ENCODE data around the gene MICAL2.
A peak's percentile ranks its signal among the peaks of the same experiment; 100 is the strongest.

MICAL2 gene, protein sequence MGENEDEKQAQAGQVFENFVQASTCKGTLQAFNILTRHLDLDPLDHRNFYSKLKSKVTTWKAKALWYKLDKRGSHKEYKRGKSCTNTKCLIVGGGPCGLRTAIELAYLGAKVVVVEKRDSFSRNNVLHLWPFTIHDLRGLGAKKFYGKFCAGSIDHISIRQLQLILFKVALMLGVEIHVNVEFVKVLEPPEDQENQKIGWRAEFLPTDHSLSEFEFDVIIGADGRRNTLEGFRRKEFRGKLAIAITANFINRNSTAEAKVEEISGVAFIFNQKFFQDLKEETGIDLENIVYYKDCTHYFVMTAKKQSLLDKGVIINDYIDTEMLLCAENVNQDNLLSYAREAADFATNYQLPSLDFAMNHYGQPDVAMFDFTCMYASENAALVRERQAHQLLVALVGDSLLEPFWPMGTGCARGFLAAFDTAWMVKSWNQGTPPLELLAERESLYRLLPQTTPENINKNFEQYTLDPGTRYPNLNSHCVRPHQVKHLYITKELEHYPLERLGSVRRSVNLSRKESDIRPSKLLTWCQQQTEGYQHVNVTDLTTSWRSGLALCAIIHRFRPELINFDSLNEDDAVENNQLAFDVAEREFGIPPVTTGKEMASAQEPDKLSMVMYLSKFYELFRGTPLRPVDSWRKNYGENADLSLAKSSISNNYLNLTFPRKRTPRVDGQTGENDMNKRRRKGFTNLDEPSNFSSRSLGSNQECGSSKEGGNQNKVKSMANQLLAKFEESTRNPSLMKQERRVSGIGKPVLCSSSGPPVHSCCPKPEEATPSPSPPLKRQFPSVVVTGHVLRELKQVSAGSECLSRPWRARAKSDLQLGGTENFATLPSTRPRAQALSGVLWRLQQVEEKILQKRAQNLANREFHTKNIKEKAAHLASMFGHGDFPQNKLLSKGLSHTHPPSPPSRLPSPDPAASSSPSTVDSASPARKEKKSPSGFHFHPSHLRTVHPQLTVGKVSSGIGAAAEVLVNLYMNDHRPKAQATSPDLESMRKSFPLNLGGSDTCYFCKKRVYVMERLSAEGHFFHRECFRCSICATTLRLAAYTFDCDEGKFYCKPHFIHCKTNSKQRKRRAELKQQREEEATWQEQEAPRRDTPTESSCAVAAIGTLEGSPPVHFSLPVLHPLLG

DNA sequence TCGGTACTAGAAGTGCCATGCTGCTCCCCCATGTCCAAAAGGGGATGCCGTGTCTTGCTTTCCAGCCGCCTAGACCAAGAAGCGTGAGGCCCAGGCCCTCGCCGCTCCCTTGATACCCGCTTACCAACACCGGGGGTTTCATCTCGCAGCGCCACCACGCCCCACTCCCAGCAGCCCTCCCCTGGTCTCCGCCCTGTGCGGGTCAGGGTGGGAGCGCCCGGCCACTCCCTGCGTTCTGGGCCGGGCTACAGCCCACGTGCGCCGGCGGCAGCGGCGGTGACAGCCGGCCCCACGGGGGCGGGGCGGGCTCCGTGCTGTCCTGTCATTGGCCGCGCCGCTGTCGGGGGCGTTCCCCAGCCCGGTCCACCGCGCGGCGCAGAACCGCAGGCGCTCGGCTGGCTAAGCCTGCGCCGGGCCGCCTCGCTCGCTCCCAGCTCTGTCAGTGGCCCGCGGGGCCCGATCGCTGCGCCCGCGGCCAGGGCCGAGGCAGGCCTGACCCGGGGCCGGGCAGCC, at the start of gene MICAL2:
TSS of gene MICAL2 (plus strand) at position 390 of the 513 bp plus-strand sequence. CDS start 51,566 bp downstream, outside the sequence.
- DNase-seq (ENCODE audit: low read depth, low spot score), result peak; percentile 50

- no peak for DNase-seq (ENCODE audit: low read depth, low spot score)
These were observed 48.4 kb upstream of the MICAL2 start for GRCh38 chr11:12061851-12062560.

DNA sequence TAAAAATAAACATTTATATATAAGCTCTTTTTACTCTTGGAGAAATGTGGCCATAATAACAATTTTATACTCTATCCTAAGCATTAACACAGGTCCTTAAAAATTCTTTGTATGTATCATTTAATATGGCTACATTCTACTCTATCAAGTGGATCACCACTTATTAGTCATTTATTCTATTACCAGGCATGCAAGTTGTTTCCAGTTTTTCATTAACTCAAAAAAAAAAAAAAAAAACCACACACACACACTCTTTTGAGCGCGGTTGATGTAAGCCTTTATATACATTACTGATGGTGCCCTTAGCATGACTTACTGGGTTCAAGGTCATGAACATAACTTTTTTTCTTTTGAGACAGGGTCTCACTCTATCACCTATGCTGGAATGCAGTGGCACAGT, 47.1 kb upstream of the MICAL2 start:
- DNase-seq (ENCODE audit: low read depth, low spot score), result no peak

GRCh38 chr11:12064136-12064953, 46.0 kb upstream of the MICAL2 start:
- no peak for DNase-seq (ENCODE audit: low read depth, low spot score)

DNA sequence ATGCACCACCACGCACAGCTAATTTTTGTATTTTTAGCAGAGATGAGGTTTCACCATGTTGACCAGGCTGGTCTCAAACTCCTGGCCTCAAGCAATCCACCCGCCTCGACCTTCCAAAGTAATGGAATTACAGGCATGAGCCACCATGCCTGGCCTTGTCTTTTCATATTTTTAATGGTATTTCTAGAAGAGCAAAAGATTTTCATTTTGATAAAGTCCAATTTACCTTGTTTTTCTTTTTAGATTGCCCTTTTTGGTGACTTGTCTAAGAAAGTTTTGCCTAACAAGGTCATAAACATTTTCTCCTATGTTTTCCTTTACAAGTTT, 45.5 kb upstream of the MICAL2 start:
- DNase-seq (ENCODE audit: low read depth, low spot score), result no peak

DNA sequence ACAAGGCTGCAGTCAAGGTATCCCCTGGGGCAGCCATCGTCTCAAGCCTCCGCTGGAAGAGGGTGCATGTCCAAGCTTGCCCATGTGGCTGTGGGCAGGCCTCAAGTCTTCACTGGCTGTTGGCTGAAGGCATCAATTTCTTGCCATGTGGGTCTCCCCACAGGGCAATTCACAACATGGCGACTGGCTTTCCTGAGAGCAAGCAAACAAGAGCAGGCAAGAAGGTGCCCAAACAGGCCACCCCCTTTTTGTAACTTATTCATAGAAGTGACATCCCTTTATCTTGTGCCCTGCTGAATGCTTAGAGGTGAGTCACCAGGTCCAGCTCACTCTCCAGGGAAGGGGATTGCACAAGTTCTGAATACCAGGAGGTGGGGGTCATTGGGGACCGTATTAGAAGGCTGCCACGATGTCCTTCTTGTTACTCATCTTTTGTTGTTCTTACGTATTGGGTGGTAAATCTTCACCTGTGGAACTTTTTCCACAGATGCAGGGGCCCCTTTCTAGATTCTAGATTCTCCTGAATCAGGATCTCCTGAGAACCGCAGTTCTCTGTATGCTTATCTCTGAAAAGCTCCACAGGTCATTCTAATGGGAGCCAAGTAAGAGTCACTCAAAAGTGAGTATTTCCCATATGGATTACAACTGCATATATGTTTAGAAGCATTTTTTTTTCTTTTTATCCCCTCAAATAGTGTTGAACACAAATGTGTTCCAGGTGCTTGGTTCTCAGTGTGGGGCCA, 44.2 kb upstream of the MICAL2 start:
- no peak for DNase-seq (ENCODE audit: low read depth, low spot score)

DNA sequence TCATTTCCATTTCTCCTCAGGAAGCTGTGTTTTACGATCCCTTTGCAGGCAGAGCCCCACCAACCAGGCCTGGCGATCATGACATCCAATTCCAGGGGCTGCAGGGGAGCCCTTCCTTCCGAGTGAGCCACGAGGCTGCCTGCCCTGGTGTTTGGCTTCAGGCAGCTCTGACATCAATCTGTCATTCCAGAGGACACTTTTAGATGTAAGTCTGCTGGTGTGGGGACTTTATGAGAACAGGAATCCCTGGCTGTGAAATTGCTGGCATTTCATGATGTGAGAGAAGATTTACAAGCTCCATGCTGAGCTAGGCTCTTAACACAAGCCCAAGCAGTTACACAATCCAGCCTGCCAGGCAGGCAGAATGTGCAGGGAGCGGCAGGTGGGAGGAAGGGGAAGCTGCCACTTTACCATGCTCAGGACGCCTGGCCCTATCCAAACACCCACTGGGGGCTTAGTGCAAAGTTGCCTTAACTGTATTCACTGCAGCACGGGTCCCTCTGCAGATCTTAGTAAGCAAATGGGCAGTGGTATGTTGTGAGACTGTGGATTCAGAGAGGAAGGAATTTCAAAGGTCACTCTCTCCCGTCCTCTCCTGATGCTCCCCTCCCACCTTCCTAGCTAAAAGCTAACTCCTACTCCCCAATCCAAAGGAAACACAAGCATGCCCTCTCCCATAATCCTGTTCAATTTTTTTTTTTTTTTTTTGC, 43.4 kb upstream of the MICAL2 start:
- DNase-seq (ENCODE audit: low read depth, low spot score), result no peak

DNA sequence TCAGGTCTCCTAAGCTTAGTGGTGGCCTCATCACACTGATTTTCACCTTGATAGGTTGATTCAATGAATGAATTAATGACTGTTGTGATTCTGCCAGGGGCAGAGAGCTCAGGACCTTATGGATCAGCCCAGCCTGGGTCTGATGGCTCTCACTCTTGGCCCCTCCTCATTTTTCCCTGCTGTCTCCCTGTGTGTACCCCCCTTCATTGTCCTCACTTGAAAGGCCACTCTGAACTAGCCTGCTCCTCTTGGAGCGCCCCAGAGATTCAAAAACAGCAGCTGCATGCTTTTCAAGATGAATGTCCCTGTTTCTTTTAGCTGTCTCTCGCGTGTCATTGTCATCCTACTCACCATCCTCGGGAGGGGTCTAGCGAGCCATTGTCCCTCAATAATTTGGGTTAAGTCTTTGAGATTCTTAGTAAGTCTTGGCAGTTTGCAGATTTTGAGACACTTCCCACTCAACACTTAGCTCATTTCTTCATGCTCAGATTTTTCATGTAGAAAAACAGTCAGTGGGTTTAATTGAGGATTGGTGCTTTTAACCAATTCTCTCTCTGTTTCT, 42.5 kb upstream of the MICAL2 start:
- no peak for DNase-seq (ENCODE audit: low read depth, low spot score)

DNA sequence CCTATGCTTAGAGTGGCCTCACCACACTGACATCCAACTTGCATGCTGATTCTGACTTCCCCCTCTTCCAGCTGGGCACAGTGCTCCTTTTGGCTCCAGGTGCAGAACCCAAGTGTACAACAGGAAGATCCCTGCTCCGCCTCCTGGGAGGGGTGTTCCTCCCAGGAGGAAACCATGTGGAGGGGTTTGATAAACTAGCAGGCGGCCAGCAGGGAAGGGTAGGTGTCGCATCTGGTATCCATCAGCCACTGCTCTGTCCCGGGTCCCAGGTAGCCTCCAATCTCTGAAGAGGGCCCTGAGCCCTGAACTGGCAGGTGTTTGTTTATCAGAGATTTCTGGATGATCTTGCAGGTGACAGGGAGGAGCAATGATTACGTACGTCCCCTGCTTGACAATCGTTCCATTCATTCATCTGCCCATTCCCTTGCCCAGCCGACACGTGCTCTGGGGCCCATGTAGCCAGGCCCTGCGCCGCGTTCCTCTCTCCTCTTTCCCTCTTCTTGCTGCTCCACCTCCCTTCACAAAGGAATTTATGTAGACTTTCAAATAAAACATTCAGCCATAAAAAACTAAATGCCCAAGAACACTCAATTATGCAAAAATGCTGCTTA, 41.2 kb upstream of the MICAL2 start:
- no peak for DNase-seq (ENCODE audit: low read depth, low spot score)

DNA sequence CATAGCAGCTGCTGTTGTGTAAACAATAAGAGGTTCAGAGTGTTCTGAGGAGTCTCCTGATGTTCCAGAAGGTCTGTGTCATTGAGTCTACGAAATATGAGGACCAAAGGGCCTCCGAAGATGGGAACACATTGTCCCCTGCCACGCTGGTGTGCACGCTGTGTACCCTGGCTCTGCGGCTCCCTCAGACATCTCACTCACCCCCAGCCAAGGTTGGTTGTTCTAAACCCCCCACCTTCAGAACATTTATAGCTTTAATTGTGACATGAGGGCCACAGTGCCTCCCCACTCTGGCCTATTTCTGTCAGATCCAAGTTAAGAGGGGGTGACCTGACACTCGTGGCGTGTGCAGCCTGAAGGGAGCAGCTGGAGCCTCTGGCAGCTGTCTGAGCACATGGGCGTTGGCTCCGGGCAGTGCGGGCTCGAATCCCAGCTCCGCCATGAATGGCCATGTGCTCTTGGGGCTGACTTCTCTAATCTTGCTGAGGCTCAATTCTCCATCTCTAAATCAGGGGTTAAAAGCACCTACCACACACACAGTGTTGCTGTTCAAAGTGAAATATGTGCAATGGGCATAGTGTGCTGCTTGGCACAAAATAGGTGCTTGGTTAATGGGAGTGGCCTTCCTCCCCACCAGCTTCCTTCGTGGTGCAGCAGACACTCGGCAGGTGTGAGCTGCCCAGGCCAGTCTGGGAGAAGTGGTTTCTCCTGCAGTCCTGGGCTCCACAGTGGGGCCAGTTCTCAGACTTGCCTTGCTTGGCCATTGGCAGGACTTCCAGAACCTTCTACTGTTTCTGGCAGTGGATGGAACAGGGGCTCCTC, 39.7 kb upstream of the MICAL2 start:
- DNase-seq (ENCODE audit: low read depth, low spot score), result no peak

DNA sequence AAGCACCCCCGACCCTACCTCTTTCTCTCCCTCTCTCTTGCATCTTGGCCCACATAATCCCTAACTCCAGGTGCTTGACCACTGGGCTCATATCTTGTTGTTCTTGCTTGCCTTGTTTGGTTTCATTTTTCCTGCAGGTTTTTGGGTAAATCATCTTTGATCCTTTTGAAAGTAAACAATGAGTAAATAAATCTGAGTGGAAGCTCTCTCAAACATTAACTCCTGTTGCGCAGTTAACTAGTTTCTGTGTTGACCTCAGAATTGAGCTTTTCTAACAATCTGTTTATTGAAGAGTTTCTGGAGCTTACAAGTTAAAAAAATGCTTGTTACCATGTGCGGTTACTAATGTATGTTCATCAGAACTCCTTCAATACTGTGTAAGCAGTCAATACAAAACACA, 38.8 kb upstream of the MICAL2 start:
- DNase-seq (ENCODE audit: low read depth, low spot score), result no peak

GRCh38 chr11:12073436-12073835, 37.0 kb upstream of the MICAL2 start:
- no peak for DNase-seq (ENCODE audit: low read depth, low spot score)

DNA sequence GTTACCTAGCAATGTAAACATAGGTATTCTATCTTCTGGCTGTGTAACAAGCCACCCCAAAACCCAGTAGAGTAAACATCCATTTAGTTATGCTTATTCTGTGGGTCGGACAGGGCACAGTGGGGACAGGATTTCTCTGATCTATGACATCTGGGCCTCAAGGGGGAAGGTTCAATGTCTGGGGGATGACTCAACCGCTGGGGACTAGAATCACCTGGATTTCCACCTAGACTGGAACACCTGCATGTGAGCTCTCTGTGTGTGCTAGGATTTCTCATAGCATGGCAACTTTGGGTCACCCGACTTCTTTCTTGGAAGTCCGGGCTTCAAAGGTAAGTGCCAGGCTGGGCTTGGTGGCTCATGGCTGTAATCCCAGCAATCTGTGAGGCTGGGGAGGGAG, 36.5 kb upstream of the MICAL2 start:
- DNase-seq (ENCODE audit: low read depth, low spot score), result no peak

GRCh38 chr11:12074529-12075195, 35.7 kb upstream of the MICAL2 start:
- no peak for DNase-seq (ENCODE audit: low read depth, low spot score)

DNA sequence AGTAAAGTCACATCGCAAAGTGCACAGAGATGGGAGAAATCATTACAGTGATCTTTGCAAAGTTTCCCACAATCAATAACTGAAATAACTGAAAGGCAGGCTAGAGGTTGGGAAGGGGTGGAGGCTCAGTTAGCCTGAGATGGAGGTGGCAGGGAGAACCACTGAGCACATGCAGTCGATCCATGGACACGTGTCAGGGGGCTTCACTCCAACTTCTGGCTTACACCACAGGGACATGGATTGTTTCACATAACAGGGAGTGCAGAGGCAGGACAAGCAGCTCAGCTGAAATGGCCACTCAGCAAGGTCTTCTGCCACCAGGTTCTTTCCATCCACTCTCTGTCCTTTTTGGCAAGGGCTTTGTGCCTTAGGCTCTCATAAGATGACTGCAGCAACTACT, 35.1 kb upstream of the MICAL2 start:
- no peak for DNase-seq (ENCODE audit: low read depth, low spot score)

- DNase-seq (ENCODE audit: low read depth, low spot score), result peak; percentile 82
These were observed 34.3 kb upstream of the MICAL2 start for GRCh38 chr11:12075822-12076821.
